ENCODE results near the gene FRAS1.
"Not testable (repeated sequence)": the region's sequence is repeated elsewhere in the genome, so short reads cannot be mapped to it uniquely, and the experiment has no call there.

FRAS1 gene

GRCh38 chr4:78213218-78213617, 156.1 kb downstream of the FRAS1 start:
- DNase-seq (ENCODE audit: low read depth): no peak

GRCh38 chr4:78214078-78214477, 157.0 kb downstream of the FRAS1 start:
- DNase-seq (ENCODE audit: low read depth): no peak

GRCh38 chr4:78217557-78217956, 160.4 kb downstream of the FRAS1 start:
- DNase-seq (ENCODE audit: low read depth): no peak

GRCh38 chr4:78218260-78218659, 161.1 kb downstream of the FRAS1 start:
- DNase-seq (ENCODE audit: low read depth): no peak

- no peak for DNase-seq (ENCODE audit: low read depth)
These were observed 162.7 kb downstream of the FRAS1 start for GRCh38 chr4:78219825-78220224.

GRCh38 chr4:78220283-78220682, 163.2 kb downstream of the FRAS1 start:
- DNase-seq (ENCODE audit: low read depth): no peak

- DNase-seq (ENCODE audit: low read depth): no peak
These were observed 165.6 kb downstream of the FRAS1 start for GRCh38 chr4:78222575-78223186.

GRCh38 chr4:78225236-78225635, 168.1 kb downstream of the FRAS1 start:
- no peak for DNase-seq (ENCODE audit: low read depth)

GRCh38 chr4:78226279-78226678, 169.2 kb downstream of the FRAS1 start:
- no peak for DNase-seq (ENCODE audit: low read depth)

- DNase-seq (ENCODE audit: low read depth): no peak
These were observed 170.4 kb downstream of the FRAS1 start for GRCh38 chr4:78227411-78228057.

GRCh38 chr4:78235800-78236199, 178.7 kb downstream of the FRAS1 start:
- no peak for DNase-seq (ENCODE audit: low read depth)

GRCh38 chr4:78237360-78237759, 180.2 kb downstream of the FRAS1 start:
- no peak for DNase-seq (ENCODE audit: low read depth)

GRCh38 chr4:78242071-78242470, 184.9 kb downstream of the FRAS1 start:
- DNase-seq (ENCODE audit: low read depth): no peak

- no peak for DNase-seq (ENCODE audit: low read depth)
These were observed 187.8 kb downstream of the FRAS1 start for GRCh38 chr4:78244705-78245485.

GRCh38 chr4:78247536-78248285, 190.6 kb downstream of the FRAS1 start:
- DNase-seq (ENCODE audit: low read depth): no peak

GRCh38 chr4:78250500-78250899, 193.4 kb downstream of the FRAS1 start:
- no peak for DNase-seq (ENCODE audit: low read depth)

- DNase-seq (ENCODE audit: low read depth): not testable (repeated sequence)
These were observed 195.7 kb downstream of the FRAS1 start for GRCh38 chr4:78252773-78253172.

GRCh38 chr4:78254893-78255292, 197.8 kb downstream of the FRAS1 start:
- no peak for DNase-seq (ENCODE audit: low read depth)

GRCh38 chr4:78265006-78265405, 207.9 kb downstream of the FRAS1 start:
- DNase-seq (ENCODE audit: low read depth): no peak

- DNase-seq (ENCODE audit: low read depth): no peak
These were observed 210.7 kb downstream of the FRAS1 start for GRCh38 chr4:78267790-78268189.

GRCh38 chr4:78268597-78268996, 211.5 kb downstream of the FRAS1 start:
- DNase-seq (ENCODE audit: low read depth): no peak

GRCh38 chr4:78275450-78275849, 218.3 kb downstream of the FRAS1 start:
- not testable (repeated sequence) for DNase-seq (ENCODE audit: low read depth)

- no peak for DNase-seq (ENCODE audit: low read depth)
These were observed 229.2 kb downstream of the FRAS1 start for GRCh38 chr4:78286281-78286680.

Data from activated T-cell treated with anti-CD3 and anti-CD28 coated beads for 24 hours (primary cell).